Measurements from ENCODE around the gene VAV1. TPM values are rescaled to one million over a fixed set of nuclear protein-coding genes. Genes with fewer than 3 reads are reported as not detected.

Gene VAV1
- total and polyA plus RNA-seq, 12 donors: 1.1 to 21.1 (median 9.1) TPM

- Histone ChIP-seq H3K4me3 (no peak overlapping the region), H3K27me3 (no peaks in the 10 kb centered on the region), H3K9me3 (replicated peaks in 1 of 3) (no peaks in the 10 kb centered on the region), H3K36me3 (replicated peaks in 1 of 2) (no peaks in the 10 kb centered on the region), H3K4me1 (replicated peaks in 1 of 2) (no peaks in the 10 kb centered on the region), H3K27ac (no peak overlapping the region)
- intact Hi-C loops (cut with DNase I): no loop called here
- TF ChIP-seq CTCF (IDR thresholded peaks at IDR 0.05) (no peak), POLR2A (IDR thresholded peaks at IDR 0.05) (no peak)
- no peak for DNase-seq
- WGBS, 4 donors: 77 to 83% (median 80%) methylated on average over 4 of the region's 4 CpGs
Measured at GRCh38 chr19:6776999-6777398, 4.5 kb downstream of the VAV1 start.

- H3K36me3 ChIP-seq (replicated peaks in 1 of 2): no peaks in the 10 kb centered on the region
- H3K4me3 ChIP-seq: no peak overlapping the region
- WGBS, 4 donors: 72 to 93% (median 81%) methylated on average over 2 of the region's 2 CpGs
- TF ChIP-seq CTCF (IDR thresholded peaks at IDR 0.05): no peak
- TF ChIP-seq POLR2A (IDR thresholded peaks at IDR 0.05): no peak
- DNase-seq: no peak
- no peaks in the 10 kb centered on the region for H3K9me3 ChIP-seq (replicated peaks in 1 of 3)
- intact Hi-C loops (cut with DNase I): no loop called here
- no peak overlapping the region for H3K27ac ChIP-seq
- H3K27me3 ChIP-seq: no peaks in the 10 kb centered on the region
- no peaks in the 10 kb centered on the region for H3K4me1 ChIP-seq (replicated peaks in 1 of 2)
Measured at GRCh38 chr19:6777434-6777833, 4.9 kb downstream of the VAV1 start.

GRCh38 chr19:6778386-6778785, 5.9 kb downstream of the VAV1 start:
- no peak overlapping the region for H3K27ac ChIP-seq
- no peaks in the 10 kb centered on the region for H3K36me3 ChIP-seq (replicated peaks in 1 of 2)
- H3K4me1 ChIP-seq (replicated peaks in 1 of 2): no peaks in the 10 kb centered on the region
- no peak overlapping the region for H3K4me3 ChIP-seq
- DNase-seq: no peak
- H3K27me3 ChIP-seq: no peaks in the 10 kb centered on the region
- 67 to 81% (median 79%) methylated on average over 3 to 4 of the region's 4 CpGs for whole genome bisulfite sequencing, 4 donors
- no peaks in the 10 kb centered on the region for H3K9me3 ChIP-seq (replicated peaks in 1 of 3)
- intact Hi-C loops (cut with DNase I): no loop called here
- TF ChIP-seq POLR2A (IDR thresholded peaks at IDR 0.05): no peak
- TF ChIP-seq CTCF (IDR thresholded peaks at IDR 0.05): no peak

GRCh38 chr19:6779206-6779605, 6.7 kb downstream of the VAV1 start:
- no peaks in the 10 kb centered on the region for H3K36me3 ChIP-seq (replicated peaks in 1 of 2)
- no peaks in the 10 kb centered on the region for H3K9me3 ChIP-seq (replicated peaks in 1 of 3)
- no peak overlapping the region for H3K4me3 ChIP-seq
- H3K4me1 ChIP-seq (replicated peaks in 1 of 2): no peaks in the 10 kb centered on the region
- TF ChIP-seq POLR2A (IDR thresholded peaks at IDR 0.05): no peak
- TF ChIP-seq CTCF (IDR thresholded peaks at IDR 0.05): no peak
- intact Hi-C loops (cut with DNase I): no loop called here
- no peak overlapping the region for H3K27ac ChIP-seq
- 59 to 75% (median 67%) methylated on average over 4 of the region's 4 CpGs for WGBS, 4 donors
- DNase-seq: no peak
- no peaks in the 10 kb centered on the region for H3K27me3 ChIP-seq
